PFSK-1 (cell line): ENCODE results near the gene OPTC.

Source experiments
- POLR2AphosphoS5 ChIP-seq: IDR thresholded peaks from 2 replicates; pipeline ENCODE4 v1.6.1; 2012; ENCODE audit warnings: low read depth, mild to moderate bottlenecking, control low read depth, low read length, moderate library complexity
- TF ChIP-seq, protein P1 (sequence below), 2 experiments: IDR thresholded peaks; 2 replicates each; pipeline versions ENCODE4 v1.6.1 to v1.8.0; 2011 to 2012; ENCODE audit warnings: low read depth in 2 of 2, low read length in 2 of 2, control low read depth in 1 of 2, inconsistent platforms in 1 of 2, mild to moderate bottlenecking in 1 of 2, moderate library complexity in 1 of 2; ENCODE audit not compliant: insufficient read depth in 1 of 2

DNA sequence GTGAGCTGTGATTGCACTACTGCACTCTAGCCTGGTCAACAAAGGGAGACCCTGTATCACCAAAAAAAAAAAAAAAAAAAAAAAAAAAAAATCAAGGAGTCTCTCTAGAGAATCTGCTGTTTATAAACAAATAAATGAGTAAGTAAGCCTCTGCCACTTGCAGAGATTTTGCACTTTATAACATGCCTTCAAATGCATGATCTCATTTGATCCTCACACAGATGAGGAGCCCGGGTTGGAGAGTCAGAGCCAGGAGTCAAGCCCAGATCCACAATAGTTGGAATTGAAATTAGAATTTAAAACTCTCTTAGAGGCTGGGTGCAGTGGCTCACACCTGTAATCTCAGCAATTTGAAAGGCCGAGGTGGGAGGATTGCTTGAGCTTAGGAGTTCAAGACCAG is 14.3 kb upstream of the OPTC start:
- TF ChIP-seq POLR2AphosphoS5 = no peak
- TF ChIP-seq, protein P1, sequence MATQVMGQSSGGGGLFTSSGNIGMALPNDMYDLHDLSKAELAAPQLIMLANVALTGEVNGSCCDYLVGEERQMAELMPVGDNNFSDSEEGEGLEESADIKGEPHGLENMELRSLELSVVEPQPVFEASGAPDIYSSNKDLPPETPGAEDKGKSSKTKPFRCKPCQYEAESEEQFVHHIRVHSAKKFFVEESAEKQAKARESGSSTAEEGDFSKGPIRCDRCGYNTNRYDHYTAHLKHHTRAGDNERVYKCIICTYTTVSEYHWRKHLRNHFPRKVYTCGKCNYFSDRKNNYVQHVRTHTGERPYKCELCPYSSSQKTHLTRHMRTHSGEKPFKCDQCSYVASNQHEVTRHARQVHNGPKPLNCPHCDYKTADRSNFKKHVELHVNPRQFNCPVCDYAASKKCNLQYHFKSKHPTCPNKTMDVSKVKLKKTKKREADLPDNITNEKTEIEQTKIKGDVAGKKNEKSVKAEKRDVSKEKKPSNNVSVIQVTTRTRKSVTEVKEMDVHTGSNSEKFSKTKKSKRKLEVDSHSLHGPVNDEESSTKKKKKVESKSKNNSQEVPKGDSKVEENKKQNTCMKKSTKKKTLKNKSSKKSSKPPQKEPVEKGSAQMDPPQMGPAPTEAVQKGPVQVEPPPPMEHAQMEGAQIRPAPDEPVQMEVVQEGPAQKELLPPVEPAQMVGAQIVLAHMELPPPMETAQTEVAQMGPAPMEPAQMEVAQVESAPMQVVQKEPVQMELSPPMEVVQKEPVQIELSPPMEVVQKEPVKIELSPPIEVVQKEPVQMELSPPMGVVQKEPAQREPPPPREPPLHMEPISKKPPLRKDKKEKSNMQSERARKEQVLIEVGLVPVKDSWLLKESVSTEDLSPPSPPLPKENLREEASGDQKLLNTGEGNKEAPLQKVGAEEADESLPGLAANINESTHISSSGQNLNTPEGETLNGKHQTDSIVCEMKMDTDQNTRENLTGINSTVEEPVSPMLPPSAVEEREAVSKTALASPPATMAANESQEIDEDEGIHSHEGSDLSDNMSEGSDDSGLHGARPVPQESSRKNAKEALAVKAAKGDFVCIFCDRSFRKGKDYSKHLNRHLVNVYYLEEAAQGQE (IDR thresholded peaks at IDR 0.05; ENCODE audit: insufficient read depth in 1 of 2, low read depth in 2 of 2, low read length in 2 of 2) = no peak
